Measurements from ENCODE around the gene POLD2. TPM values are rescaled to one million over a fixed set of nuclear protein-coding genes. Genes with fewer than 3 reads are reported as not detected.

Gene POLD2
- total and polyA plus RNA-seq, 2 of the 4 experiments (the other 2 are of a cell fraction) = 142 to 163 TPM

DNA sequence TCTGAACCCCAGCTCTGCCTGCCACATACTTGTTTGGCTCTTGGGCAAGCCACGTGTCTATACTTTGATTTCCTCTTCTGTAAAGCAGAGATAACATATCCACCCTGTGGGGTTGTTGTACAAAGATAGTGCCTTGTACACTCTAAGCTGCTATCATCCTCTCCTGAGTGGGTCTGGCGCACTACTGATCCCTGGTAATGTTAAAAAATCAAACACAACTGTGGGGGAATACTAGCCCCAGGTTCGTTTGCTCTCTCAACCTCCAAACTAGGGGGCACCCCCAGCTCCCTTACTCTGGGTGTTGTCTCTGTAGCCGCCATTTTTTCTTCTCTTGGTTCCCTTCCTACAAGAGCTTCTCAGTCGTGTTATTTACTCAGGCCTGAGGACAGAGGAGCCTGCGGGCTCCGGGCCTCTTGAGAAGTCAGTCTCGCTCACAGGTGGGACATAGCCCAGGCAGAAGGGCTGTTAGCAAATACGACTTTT, 42.0 kb downstream of the POLD2 start:
- H3K23ac ChIP-seq (ENCODE audit: low read depth, low read length) = peak overlapping the region; percentile 17; the same call in 1 of the 2 replicates
- peak overlapping the region; percentile 36 for H3K4me2 ChIP-seq (ENCODE audit: low read depth, low read length)
- no peak overlapping the region for H2BK15ac ChIP-seq (ENCODE audit: low read depth, low read length)
- no peak overlapping the region for H2BK5ac ChIP-seq (ENCODE audit: low read depth, low read length, poor library complexity, severe bottlenecking)
- ChIA-PET POLR2A (ENCODE audit: unreplicated experiment) (no interaction called here), CTCF (interaction anchor here (0.8 kb wide), 1 partner anchor 9 kb away, joined by 4 read pairs; no protein-coding TSS in a partner anchor)
- no peak overlapping the region for H3K4me3 ChIP-seq (ENCODE audit: insufficient read depth, low read depth, low read length)
- H3K9ac ChIP-seq (ENCODE audit: low read depth, low read length) = no peak overlapping the region
- H3K9me3 ChIP-seq (ENCODE audit: control insufficient read depth, insufficient read depth, low read length) = no peaks in the 10 kb centered on the region
- no peak overlapping the region for H3K18ac ChIP-seq (ENCODE audit: low read depth, low read length)
- no peaks in the 10 kb centered on the region for H3K27me3 ChIP-seq (ENCODE audit: control insufficient read depth, insufficient read depth, low read length)
- ATAC-seq (ENCODE audit: low read depth) = no peak
- H3K4ac ChIP-seq (ENCODE audit: low read depth, low read length) = no peak overlapping the region; the same call in 1 of the 2 replicates
- intact Hi-C loops (cut with micrococcal nuclease) (no loop called here), in situ Hi-C loops (cut with MboI; ENCODE audit: low sequenced_read_pairs) (no loop called here), dilution Hi-C loops (cut with HindIII; ENCODE audit: low sequenced_read_pairs, unreplicated experiment) (no loop called here)
- no peak overlapping the region for H4K5ac ChIP-seq (ENCODE audit: low read depth, low read length)
- WGBS, 2 experiments (ENCODE audit: extremely low coverage in 2 of 2, insufficient read length in 1 of 2) = 67% methylated on average over 3 of the region's 9 CpGs; no CpG with 5 or more reads in 1 of the 2 experiments
- peaks cover 15% of the 10 kb centered on the region for H3K4me1 ChIP-seq (ENCODE audit: control insufficient read depth, insufficient read depth, low read length)
- DNase-seq = no peak
- H2AK9ac ChIP-seq (replicated peaks; ENCODE audit: low read depth, low read length, poor library complexity) = peak overlapping the region; percentile 59
- H3K9me1 ChIP-seq (ENCODE audit: insufficient read depth, low read length) = peaks cover 23% of the 10 kb centered on the region
- H2BK20ac ChIP-seq (ENCODE audit: low read depth, low read length) = no peak overlapping the region
- H4K20me1 ChIP-seq (ENCODE audit: insufficient read depth, low read length) = no peaks in the 10 kb centered on the region; the same call in 1 of the 2 replicates
- H3K27ac ChIP-seq (ENCODE audit: insufficient read depth, low read length) = no peak overlapping the region
- peaks cover 34% of the 10 kb centered on the region for H3K36me3 ChIP-seq (ENCODE audit: control insufficient read depth, insufficient read depth, low read length)
- BruUV-seq (replicated peaks) = no TSS peak
- H2AFZ ChIP-seq (replicated peaks; ENCODE audit: low read length, poor library complexity) = no peak overlapping the region
- no peak overlapping the region for H4K91ac ChIP-seq (ENCODE audit: insufficient read depth, low read depth, low read length)
- H4K8ac ChIP-seq (ENCODE audit: low read depth in 2 of 2, low read length in 2 of 2) = peak overlapping the region in 1 of 2 experiments; percentile 28; a peak in 2 of 4 replicates
- H3K14ac ChIP-seq (replicated peaks; ENCODE audit: low read depth, low read length) = no peak overlapping the region
- H3K79me1 ChIP-seq (ENCODE audit: low read depth in 1 of 2, low read length in 2 of 2) = peaks cover 7 to 35% of the 10 kb centered on the region in 2 experiments; a peak in 3 of 4 replicates
- no peak overlapping the region for H2BK120ac ChIP-seq (ENCODE audit: low read depth, low read length)
- peak overlapping the region; percentile 51; the same call in 1 of the 2 replicates for H2AK5ac ChIP-seq (ENCODE audit: low read depth, low read length)
- no peak overlapping the region for H3K56ac ChIP-seq (ENCODE audit: extremely low read depth, insufficient read depth, low read length)
- no peak for TF ChIP-seq MAZ (IDR thresholded peaks at IDR 0.05; ENCODE audit: borderline replicate concordance, low read depth, low read length)
- TF ChIP-seq FOS (IDR thresholded peaks at IDR 0.05; ENCODE audit: low read depth, low read length) = no peak
